Naive B cell (primary cell): Measurements from ENCODE around the gene CCNJL. TPM values are rescaled to one million over a fixed set of nuclear protein-coding genes. Genes with fewer than 3 reads are reported as not detected.
A peak's percentile ranks its signal among the peaks of the same experiment; 100 is the strongest.

Source experiments
- ATAC-seq, 2 donors: fragments of 150-1000 bp; cut with Tn5 transposase; 2 replicates each; pipeline ENCODE4 v1.10.0; 2021; ENCODE audit warnings: low read depth in 2 of 2, mild to moderate bottlenecking in 2 of 2, moderate library complexity in 2 of 2
- DNase-seq: peaks from one replicate; pipeline ENCODE4 v3.0.0; 2022
- H3K27ac Mint-ChIP-seq, 6 donors: one replicate each; pipeline ENCODE4 v1.8.0; 2020 to 2022; ENCODE audit warnings: mild to moderate bottlenecking in 6 of 6, mixed read lengths in 6 of 6, moderate library complexity in 5 of 6, inconsistent platforms in 2 of 6
- H3K27me3 Mint-ChIP-seq, 3 donors: one replicate each; pipeline ENCODE4 v1.8.0; 2021 to 2022; ENCODE audit warnings: mixed read lengths in 3 of 3, mild to moderate bottlenecking in 1 of 3
- H3K36me3 Mint-ChIP-seq, 2 donors: one replicate each; pipeline ENCODE4 v1.8.0; 2020 to 2022; ENCODE audit warnings: mixed read lengths in 2 of 2, inconsistent platforms in 1 of 2, mild to moderate bottlenecking in 1 of 2
- H3K4me1 Mint-ChIP-seq, 3 donors: one replicate each; pipeline ENCODE4 v1.8.0; 2020 to 2022; ENCODE audit warnings: mixed read lengths in 3 of 3, inconsistent platforms in 1 of 3, mild to moderate bottlenecking in 1 of 3, moderate library complexity in 1 of 3
- H3K4me3 Mint-ChIP-seq, 8 donors: one replicate each; pipeline ENCODE4 v1.8.0; 2020 to 2022; ENCODE audit warnings: mild to moderate bottlenecking in 8 of 8, mixed read lengths in 8 of 8, moderate library complexity in 8 of 8, inconsistent platforms in 2 of 8
- H3K9me3 Mint-ChIP-seq, 7 donors: one replicate each; pipeline ENCODE4 v1.8.0; 2020 to 2022; ENCODE audit warnings: mixed read lengths in 7 of 7, mild to moderate bottlenecking in 5 of 7, inconsistent platforms in 2 of 7, moderate library complexity in 1 of 7
- polyA plus RNA-seq, 6 donors: library from polyadenylated mRNA; unstranded; fragments of 300-500 nt; fragmentation: Illumina TruSeq; gene quantifications; one replicate each; pipeline ENCODE4 v1.2.3, GENCODE V29; 2021; ENCODE audit warnings: low read depth in 6 of 6

The CCNJL gene
- polyA plus RNA-seq, 6 donors from 2014 or later, result 0.12 TPM; not detected in 5

GRCh38 chr5:160280384-160281095, 31.8 kb downstream of the CCNJL start:
- no peak overlapping the region for H3K4me3 Mint-ChIP-seq
- DNase-seq (no peak), ATAC-seq (no peak)
- no peak overlapping the region for H3K27ac Mint-ChIP-seq
- H3K9me3 Mint-ChIP-seq, result no peaks in the 10 kb centered on the region
- H3K4me1 Mint-ChIP-seq, result no peaks in the 10 kb centered on the region
- H3K27me3 Mint-ChIP-seq, result peaks cover 0 to 6% (median 0%) of the 10 kb centered on the region in 3 donors
- no peaks in the 10 kb centered on the region for H3K36me3 Mint-ChIP-seq

- Mint-ChIP-seq H3K9me3 (no peaks in the 10 kb centered on the region), H3K4me3 (no peak overlapping the region), H3K36me3 (no peaks in the 10 kb centered on the region), H3K27ac (no peak overlapping the region), H3K4me1 (no peaks in the 10 kb centered on the region), H3K27me3 (no peaks in the 10 kb centered on the region)
- DNase-seq (no peak), ATAC-seq (no peak)
Observed at GRCh38 chr5:160278343-160278742, 34.0 kb downstream of the CCNJL start.

GRCh38 chr5:160274483-160274931, 37.9 kb downstream of the CCNJL start:
- ATAC-seq (no peak), DNase-seq (no peak)
- no peaks in the 10 kb centered on the region for H3K36me3 Mint-ChIP-seq
- peak overlapping the region in 2 of 6 donors; percentile 11 to 43 for H3K27ac Mint-ChIP-seq
- no peaks in the 10 kb centered on the region for H3K27me3 Mint-ChIP-seq
- H3K4me1 Mint-ChIP-seq, result peaks cover 10 to 17% (median 11%) of the 10 kb centered on the region in 3 donors
- H3K9me3 Mint-ChIP-seq, result no peaks in the 10 kb centered on the region
- no peak overlapping the region for H3K4me3 Mint-ChIP-seq

GRCh38 chr5:160272889-160273288, 39.5 kb downstream of the CCNJL start:
- no peaks in the 10 kb centered on the region for H3K36me3 Mint-ChIP-seq
- no peak overlapping the region for H3K27ac Mint-ChIP-seq
- no peak overlapping the region for H3K4me3 Mint-ChIP-seq
- peaks cover 10 to 17% (median 11%) of the 10 kb centered on the region in 3 donors for H3K4me1 Mint-ChIP-seq
- no peaks in the 10 kb centered on the region for H3K9me3 Mint-ChIP-seq
- peaks cover 0 to 7% (median 0%) of the 10 kb centered on the region in 3 donors for H3K27me3 Mint-ChIP-seq
- no peak for ATAC-seq
- no peak for DNase-seq

- DNase-seq (no peak), ATAC-seq (no peak)
- Mint-ChIP-seq H3K4me1 (peaks cover 10 to 17% (median 11%) of the 10 kb centered on the region in 3 donors), H3K27me3 (peaks cover 0 to 7% (median 0%) of the 10 kb centered on the region in 3 donors), H3K36me3 (no peaks in the 10 kb centered on the region), H3K27ac (peak overlapping the region in 2 of 6 donors; percentile 21 to 49), H3K4me3 (no peak overlapping the region), H3K9me3 (no peaks in the 10 kb centered on the region)
Observed at GRCh38 chr5:160272264-160272663, 40.1 kb downstream of the CCNJL start.

- peak overlapping the region in 6 of 8 donors; percentile 29 to 84 (median 56) for H3K4me3 Mint-ChIP-seq
- H3K27me3 Mint-ChIP-seq, result peaks cover 0 to 7% (median 0%) of the 10 kb centered on the region in 3 donors
- no peak for ATAC-seq
- no peak for DNase-seq
- no peaks in the 10 kb centered on the region for H3K36me3 Mint-ChIP-seq
- H3K9me3 Mint-ChIP-seq, result no peaks in the 10 kb centered on the region
- H3K4me1 Mint-ChIP-seq, result peaks cover 10 to 17% (median 11%) of the 10 kb centered on the region in 3 donors
- H3K27ac Mint-ChIP-seq, result no peak overlapping the region
Observed at GRCh38 chr5:160271836-160272235, 40.5 kb downstream of the CCNJL start.

- H3K9me3 Mint-ChIP-seq, result no peaks in the 10 kb centered on the region
- H3K36me3 Mint-ChIP-seq, result no peaks in the 10 kb centered on the region
- peak overlapping the region in 1 of 6 donors; percentile 53 for H3K27ac Mint-ChIP-seq
- ATAC-seq (peak in 1 of 2 donors; percentile 33), DNase-seq (no peak)
- H3K4me3 Mint-ChIP-seq, result peak overlapping the region in 7 of 8 donors; percentile 29 to 84 (median 58)
- peaks cover 0 to 7% (median under 1%) of the 10 kb centered on the region in 3 donors for H3K27me3 Mint-ChIP-seq
- peaks cover 10 to 17% (median 11%) of the 10 kb centered on the region in 3 donors for H3K4me1 Mint-ChIP-seq
Observed at GRCh38 chr5:160271396-160271795, 41.0 kb downstream of the CCNJL start.

- H3K9me3 Mint-ChIP-seq, result no peaks in the 10 kb centered on the region
Observed at GRCh38 chr5:160270704-160271103, 41.7 kb downstream of the CCNJL start.

GRCh38 chr5:160269017-160269416, 43.3 kb downstream of the CCNJL start:
- DNase-seq, result no peak
- no peak for ATAC-seq
- Mint-ChIP-seq H3K27ac (no peak overlapping the region), H3K4me3 (no peak overlapping the region), H3K4me1 (peaks cover 10 to 17% (median 11%) of the 10 kb centered on the region in 3 donors), H3K9me3 (no peaks in the 10 kb centered on the region), H3K27me3 (peaks cover 6 to 7% (median 7%) of the 10 kb centered on the region in 3 donors), H3K36me3 (no peaks in the 10 kb centered on the region)

More at GRCh38 chr5:160270704-160271103, 41.7 kb downstream of the CCNJL start:
- Mint-ChIP-seq H3K36me3 (no peaks in the 10 kb centered on the region), H3K4me1 (peaks cover 10 to 17% (median 11%) of the 10 kb centered on the region in 3 donors), H3K27me3 (peaks cover 3 to 7% (median 6%) of the 10 kb centered on the region in 3 donors), H3K4me3 (peak overlapping the region in 1 of 8 donors; percentile 30), H3K27ac (no peak overlapping the region)
- no peak for DNase-seq
- ATAC-seq, result no peak

GRCh38 chr5:160268121-160268520, 44.2 kb downstream of the CCNJL start:
- Mint-ChIP-seq H3K27me3 (peaks cover 6 to 7% (median 7%) of the 10 kb centered on the region in 3 donors), H3K9me3 (no peaks in the 10 kb centered on the region), H3K4me1 (peaks cover 10 to 17% (median 12%) of the 10 kb centered on the region in 3 donors), H3K27ac (no peak overlapping the region), H3K4me3 (no peak overlapping the region), H3K36me3 (no peaks in the 10 kb centered on the region)
- no peak for ATAC-seq
- no peak for DNase-seq

- H3K27me3 Mint-ChIP-seq, result peaks cover 7 to 14% (median 14%) of the 10 kb centered on the region in 3 donors
- ATAC-seq (no peak), DNase-seq (no peak)
- H3K4me3 Mint-ChIP-seq, result no peak overlapping the region
- H3K9me3 Mint-ChIP-seq, result no peaks in the 10 kb centered on the region
- H3K27ac Mint-ChIP-seq, result no peak overlapping the region
- no peaks in the 10 kb centered on the region for H3K36me3 Mint-ChIP-seq
- H3K4me1 Mint-ChIP-seq, result peaks cover 19 to 25% (median 21%) of the 10 kb centered on the region in 3 donors
Observed at GRCh38 chr5:160266752-160267345, 45.5 kb downstream of the CCNJL start.

GRCh38 chr5:160266044-160266443, 46.3 kb downstream of the CCNJL start:
- peaks cover 21 to 25% (median 22%) of the 10 kb centered on the region in 3 donors for H3K4me1 Mint-ChIP-seq
- ATAC-seq, result no peak
- H3K27ac Mint-ChIP-seq, result peak overlapping the region in 1 of 6 donors; percentile 16
- no peaks in the 10 kb centered on the region for H3K9me3 Mint-ChIP-seq
- no peaks in the 10 kb centered on the region for H3K36me3 Mint-ChIP-seq
- H3K27me3 Mint-ChIP-seq, result peaks cover 7 to 22% (median 21%) of the 10 kb centered on the region in 3 donors
- no peak overlapping the region for H3K4me3 Mint-ChIP-seq
- no peak for DNase-seq

- no peak for DNase-seq
- H3K4me1 Mint-ChIP-seq, result peaks cover 25 to 39% (median 30%) of the 10 kb centered on the region in 3 donors
- H3K9me3 Mint-ChIP-seq, result no peaks in the 10 kb centered on the region
- peak overlapping the region in 1 of 6 donors; percentile 20 for H3K27ac Mint-ChIP-seq
- H3K36me3 Mint-ChIP-seq, result no peaks in the 10 kb centered on the region
- ATAC-seq, result no peak
- H3K4me3 Mint-ChIP-seq, result no peak overlapping the region
- peaks cover 8 to 29% (median 25%) of the 10 kb centered on the region in 3 donors for H3K27me3 Mint-ChIP-seq
Observed at GRCh38 chr5:160263326-160263855, 49.0 kb downstream of the CCNJL start.
